Measurements from ENCODE around the gene DOK7. TPM values are rescaled to one million over a fixed set of nuclear protein-coding genes. Genes with fewer than 3 reads are reported as not detected.

Gene DOK7
- total RNA-seq, 2 donors from 2014 or later, result 0.80 to 1.5 TPM

GRCh38 chr4:3516836-3517730 lies 54.0 kb downstream of the DOK7 start:
- Histone ChIP-seq H3K27ac (no peak overlapping the region), H3K9ac (ENCODE audit: low read depth in 2 of 2, low read length in 2 of 2) (no peak overlapping the region), H3K4me3 (no peak overlapping the region), H3K27me3 (no peaks in the 10 kb centered on the region), H3K4me1 (no peaks in the 10 kb centered on the region), H3K9me3 (no peaks in the 10 kb centered on the region), H3K36me3 (peaks cover 47% of the 10 kb centered on the region)
- no peak for TF ChIP-seq CTCF (IDR thresholded peaks at IDR 0.05)
- intact Hi-C loops (cut with DNase I), result no loop called here
- DNase-seq, result no peak

- no peak for DNase-seq
- intact Hi-C loops (cut with DNase I), result no loop called here
- no peak overlapping the region for H3K9ac ChIP-seq (ENCODE audit: low read depth in 2 of 2, low read length in 2 of 2)
Observed at GRCh38 chr4:3517731-3518510, 54.8 kb downstream of the DOK7 start.

GRCh38 chr4:3518511-3518880 lies 55.4 kb downstream of the DOK7 start:
- no peak for DNase-seq

More at GRCh38 chr4:3517731-3518510, 54.8 kb downstream of the DOK7 start:
- Histone ChIP-seq H3K27me3 (no peaks in the 10 kb centered on the region), H3K4me3 (no peak overlapping the region), H3K9me3 (no peaks in the 10 kb centered on the region), H3K27ac (no peak overlapping the region), H3K36me3 (peaks cover 47% of the 10 kb centered on the region), H3K4me1 (no peaks in the 10 kb centered on the region)
- no peak for TF ChIP-seq CTCF (IDR thresholded peaks at IDR 0.05)

GRCh38 chr4:3518941-3519340 lies 55.8 kb downstream of the DOK7 start:
- TF ChIP-seq CTCF (IDR thresholded peaks at IDR 0.05), result no peak
- no peak overlapping the region for H3K9ac ChIP-seq (ENCODE audit: low read depth in 2 of 2, low read length in 2 of 2)
- H3K4me3 ChIP-seq, result no peak overlapping the region
- H3K4me1 ChIP-seq, result no peaks in the 10 kb centered on the region
- DNase-seq, result no peak
- H3K27me3 ChIP-seq, result no peaks in the 10 kb centered on the region
- H3K27ac ChIP-seq, result no peak overlapping the region
- intact Hi-C loops (cut with DNase I), result no loop called here
- peaks cover 47% of the 10 kb centered on the region for H3K36me3 ChIP-seq
- no peaks in the 10 kb centered on the region for H3K9me3 ChIP-seq

More at GRCh38 chr4:3518511-3518880, 55.4 kb downstream of the DOK7 start:
- H3K4me3 ChIP-seq, result no peak overlapping the region
- intact Hi-C loops (cut with DNase I), result no loop called here
- no peak for TF ChIP-seq CTCF (IDR thresholded peaks at IDR 0.05)
- no peak overlapping the region for H3K27ac ChIP-seq
- no peaks in the 10 kb centered on the region for H3K9me3 ChIP-seq
- H3K36me3 ChIP-seq, result peaks cover 47% of the 10 kb centered on the region
- no peaks in the 10 kb centered on the region for H3K27me3 ChIP-seq
- no peaks in the 10 kb centered on the region for H3K4me1 ChIP-seq
- no peak overlapping the region for H3K9ac ChIP-seq (ENCODE audit: low read depth in 2 of 2, low read length in 2 of 2)

- intact Hi-C loops (cut with DNase I), result no loop called here
- Histone ChIP-seq H3K4me3 (no peak overlapping the region), H3K9me3 (no peaks in the 10 kb centered on the region), H3K27ac (no peak overlapping the region), H3K4me1 (no peaks in the 10 kb centered on the region), H3K9ac (ENCODE audit: low read depth in 2 of 2, low read length in 2 of 2) (no peak overlapping the region), H3K27me3 (no peaks in the 10 kb centered on the region), H3K36me3 (peaks cover 41% of the 10 kb centered on the region)
- no peak for DNase-seq
- TF ChIP-seq CTCF (IDR thresholded peaks at IDR 0.05), result no peak
Observed at GRCh38 chr4:3519468-3520264, 56.6 kb downstream of the DOK7 start.
